ENCODE measurements around the gene KCNA3.

Gene KCNA3

GRCh38 chr1:110674337-110675059 is at the start of gene KCNA3:
KCNA3 (minus strand) TSS chr1:110674940; CDS start chr1:110674809, 131 bp downstream.
- H3K27ac ChIP-seq (ENCODE audit: low read depth, low read length), result no peak within 1 kb of the TSS
- no peaks in the 10 kb centered on the region for H3K4me1 ChIP-seq (ENCODE audit: control insufficient read depth, insufficient read depth, low read length)
- H3K4me3 ChIP-seq (ENCODE audit: low read length), result peak within 1 kb of the TSS; percentile 43
- peaks cover 5% of the 10 kb centered on the region for H3K27me3 ChIP-seq (ENCODE audit: control insufficient read depth, insufficient read depth, low read length)
- peak within 1 kb of the TSS; percentile 27 for H3K9ac ChIP-seq (ENCODE audit: low read length)
- H3K36me3 ChIP-seq (ENCODE audit: control insufficient read depth, insufficient read depth, low read length), result no peaks in the 10 kb centered on the region

GRCh38 chr1:110722807-110723206 is 48.1 kb upstream of the KCNA3 start:
- no peaks in the 10 kb centered on the region for H3K4me1 ChIP-seq (ENCODE audit: control insufficient read depth, insufficient read depth, low read length)
- no peak overlapping the region for H3K27ac ChIP-seq (ENCODE audit: low read depth, low read length)
- no peaks in the 10 kb centered on the region for H3K27me3 ChIP-seq (ENCODE audit: control insufficient read depth, insufficient read depth, low read length)
- no peak overlapping the region for H3K9ac ChIP-seq (ENCODE audit: low read length)
- no peaks in the 10 kb centered on the region for H3K36me3 ChIP-seq (ENCODE audit: control insufficient read depth, insufficient read depth, low read length)
- no peak overlapping the region for H3K4me3 ChIP-seq (ENCODE audit: low read length)

DNA sequence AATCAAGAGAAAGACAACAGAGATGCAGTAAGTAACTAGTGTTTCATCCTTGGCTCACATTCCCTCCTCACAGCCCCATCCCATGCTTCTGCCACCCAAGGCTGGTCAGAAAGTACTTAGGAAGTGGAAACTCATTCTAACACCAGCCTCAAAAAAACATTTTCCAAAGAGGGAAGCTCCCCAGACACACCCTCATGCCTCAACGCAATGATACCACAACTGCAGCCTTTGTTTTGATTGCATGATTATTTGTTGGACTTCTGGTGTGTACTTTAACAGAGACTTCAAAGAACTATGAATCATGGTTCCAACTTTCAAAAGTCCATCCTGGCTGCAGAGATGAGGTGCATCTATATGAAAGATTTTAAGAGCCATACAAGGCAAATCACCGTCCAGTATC is 45.2 kb upstream of the KCNA3 start:
- no peaks in the 10 kb centered on the region for H3K36me3 ChIP-seq (ENCODE audit: control insufficient read depth, insufficient read depth, low read length)
- H3K4me1 ChIP-seq (ENCODE audit: control insufficient read depth, insufficient read depth, low read length), result no peaks in the 10 kb centered on the region
- no peak overlapping the region for H3K4me3 ChIP-seq (ENCODE audit: low read length)

DNA sequence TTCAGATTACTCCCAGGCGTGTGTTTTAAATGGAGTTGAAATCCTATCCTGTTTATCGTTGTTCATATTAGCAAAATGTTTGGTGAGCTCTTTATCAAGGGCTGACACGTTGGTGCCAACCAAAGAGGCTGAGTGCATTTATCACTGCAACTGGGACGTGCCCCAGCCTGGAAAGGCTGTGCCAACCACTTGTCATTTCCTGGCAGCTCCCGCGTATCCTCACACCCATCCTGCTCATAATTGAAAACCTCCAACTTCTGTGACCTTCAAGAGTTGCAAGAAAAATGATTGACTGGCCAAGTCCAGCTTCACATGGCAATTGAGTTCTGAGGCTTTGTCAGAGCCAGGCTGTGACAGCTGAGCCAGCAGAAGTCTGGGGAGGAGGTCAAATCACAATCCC is 43.7 kb upstream of the KCNA3 start:
- Histone ChIP-seq H3K9ac (ENCODE audit: low read length) (no peak overlapping the region), H3K36me3 (ENCODE audit: control insufficient read depth, insufficient read depth, low read length) (no peaks in the 10 kb centered on the region), H3K27me3 (ENCODE audit: control insufficient read depth, insufficient read depth, low read length) (no peaks in the 10 kb centered on the region), H3K4me1 (ENCODE audit: control insufficient read depth, insufficient read depth, low read length) (no peaks in the 10 kb centered on the region), H3K27ac (ENCODE audit: low read depth, low read length) (no peak overlapping the region), H3K4me3 (ENCODE audit: low read length) (no peak overlapping the region)

More for the DNA sequence above, 45.2 kb upstream of the KCNA3 start:
- H3K27ac ChIP-seq (ENCODE audit: low read depth, low read length), result no peak overlapping the region
- no peaks in the 10 kb centered on the region for H3K27me3 ChIP-seq (ENCODE audit: control insufficient read depth, insufficient read depth, low read length)
- H3K9ac ChIP-seq (ENCODE audit: low read length), result no peak overlapping the region

DNA sequence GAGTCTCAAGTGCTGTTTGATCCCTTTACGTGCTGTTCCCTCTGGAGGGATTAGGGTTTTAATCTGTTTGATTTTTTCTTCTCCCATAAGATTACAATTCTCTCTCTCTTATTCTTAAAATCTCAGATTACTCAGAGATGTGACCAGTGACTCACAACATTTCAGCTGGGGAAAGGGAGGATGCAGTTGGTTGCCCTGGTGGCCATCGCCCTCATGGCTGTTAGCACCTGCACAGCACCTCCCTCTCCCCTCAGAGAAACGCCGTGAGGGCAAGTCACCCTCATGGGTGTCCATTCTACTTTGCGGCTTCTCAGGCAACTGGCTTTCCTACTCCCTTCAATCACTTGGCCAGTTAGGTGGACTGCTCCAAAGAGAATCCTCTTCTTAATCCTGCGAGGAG is 42.4 kb upstream of the KCNA3 start:
- H3K9ac ChIP-seq (ENCODE audit: low read length), result no peak overlapping the region

DNA sequence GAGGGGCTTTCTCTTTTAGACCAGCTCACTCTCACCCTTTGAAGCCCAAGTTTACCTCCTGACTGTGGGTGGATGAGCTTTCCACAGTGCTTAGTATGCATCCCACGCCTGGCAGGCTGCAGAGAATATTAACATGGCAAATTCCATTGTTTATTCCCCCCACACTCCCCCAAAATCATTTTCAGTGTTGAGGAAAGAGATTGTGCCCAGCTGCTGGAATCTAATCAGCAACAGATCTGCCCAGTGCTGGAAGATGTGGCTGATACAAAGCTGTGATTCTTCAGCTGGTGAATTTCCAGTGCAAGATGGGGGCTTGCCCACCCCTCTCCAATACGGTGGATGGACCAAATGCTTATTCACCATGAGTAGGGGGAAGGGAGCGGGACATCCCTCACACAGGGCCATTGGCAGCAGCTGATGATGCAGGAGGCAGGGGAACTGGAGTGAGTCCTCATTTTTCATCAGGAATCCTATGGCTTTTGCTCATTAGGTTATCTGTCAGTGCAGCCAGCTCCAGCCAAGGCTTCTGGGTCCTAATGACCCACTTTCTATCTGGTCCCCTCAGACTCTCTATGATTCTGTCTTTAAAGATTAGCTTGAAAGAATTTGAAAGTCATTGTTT is 39.7 kb upstream of the KCNA3 start:
- Histone ChIP-seq H3K27me3 (ENCODE audit: control insufficient read depth, insufficient read depth, low read length) (no peaks in the 10 kb centered on the region), H3K9ac (ENCODE audit: low read length) (no peak overlapping the region), H3K27ac (ENCODE audit: low read depth, low read length) (no peak overlapping the region), H3K4me3 (ENCODE audit: low read length) (no peak overlapping the region), H3K4me1 (ENCODE audit: control insufficient read depth, insufficient read depth, low read length) (no peaks in the 10 kb centered on the region), H3K36me3 (ENCODE audit: control insufficient read depth, insufficient read depth, low read length) (no peaks in the 10 kb centered on the region)

More for the DNA sequence above, 42.4 kb upstream of the KCNA3 start:
- Histone ChIP-seq H3K27me3 (ENCODE audit: control insufficient read depth, insufficient read depth, low read length) (no peaks in the 10 kb centered on the region), H3K36me3 (ENCODE audit: control insufficient read depth, insufficient read depth, low read length) (no peaks in the 10 kb centered on the region), H3K4me3 (ENCODE audit: low read length) (no peak overlapping the region), H3K4me1 (ENCODE audit: control insufficient read depth, insufficient read depth, low read length) (no peaks in the 10 kb centered on the region), H3K27ac (ENCODE audit: low read depth, low read length) (no peak overlapping the region)

DNA sequence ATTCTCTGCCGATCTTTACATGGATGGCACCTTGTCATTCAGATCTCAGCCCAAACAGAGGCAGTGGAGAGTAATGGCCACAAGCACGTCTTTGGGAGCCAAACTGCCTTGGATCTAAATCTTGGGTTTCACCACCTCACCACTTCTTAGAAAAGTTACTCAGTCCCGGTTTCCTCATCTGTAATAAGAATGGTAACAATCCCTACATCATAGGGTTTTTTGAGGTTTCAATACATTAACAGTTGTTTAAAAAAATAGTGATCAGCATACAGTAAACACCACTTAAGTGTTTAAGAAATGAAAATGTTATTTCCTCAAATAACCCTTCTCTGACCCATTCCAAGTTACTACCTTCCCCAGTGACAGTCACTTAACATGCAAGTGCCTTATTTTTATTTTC is 38.5 kb upstream of the KCNA3 start:
- no peak overlapping the region for H3K4me3 ChIP-seq (ENCODE audit: low read length)
- H3K27ac ChIP-seq (ENCODE audit: low read depth, low read length), result no peak overlapping the region
- H3K27me3 ChIP-seq (ENCODE audit: control insufficient read depth, insufficient read depth, low read length), result no peaks in the 10 kb centered on the region
- H3K4me1 ChIP-seq (ENCODE audit: control insufficient read depth, insufficient read depth, low read length), result no peaks in the 10 kb centered on the region
- H3K9ac ChIP-seq (ENCODE audit: low read length), result no peak overlapping the region
- no peaks in the 10 kb centered on the region for H3K36me3 ChIP-seq (ENCODE audit: control insufficient read depth, insufficient read depth, low read length)

GRCh38 chr1:110710314-110710713 is 35.6 kb upstream of the KCNA3 start:
- Histone ChIP-seq H3K4me1 (ENCODE audit: control insufficient read depth, insufficient read depth, low read length) (no peaks in the 10 kb centered on the region), H3K27me3 (ENCODE audit: control insufficient read depth, insufficient read depth, low read length) (no peaks in the 10 kb centered on the region), H3K4me3 (ENCODE audit: low read length) (no peak overlapping the region), H3K27ac (ENCODE audit: low read depth, low read length) (no peak overlapping the region), H3K9ac (ENCODE audit: low read length) (no peak overlapping the region), H3K36me3 (ENCODE audit: control insufficient read depth, insufficient read depth, low read length) (no peaks in the 10 kb centered on the region)

GRCh38 chr1:110708974-110709440 is 34.3 kb upstream of the KCNA3 start:
- Histone ChIP-seq H3K9ac (ENCODE audit: low read length) (no peak overlapping the region), H3K27me3 (ENCODE audit: control insufficient read depth, insufficient read depth, low read length) (no peaks in the 10 kb centered on the region), H3K27ac (ENCODE audit: low read depth, low read length) (no peak overlapping the region), H3K4me3 (ENCODE audit: low read length) (no peak overlapping the region), H3K4me1 (ENCODE audit: control insufficient read depth, insufficient read depth, low read length) (no peaks in the 10 kb centered on the region), H3K36me3 (ENCODE audit: control insufficient read depth, insufficient read depth, low read length) (no peaks in the 10 kb centered on the region)

DNA sequence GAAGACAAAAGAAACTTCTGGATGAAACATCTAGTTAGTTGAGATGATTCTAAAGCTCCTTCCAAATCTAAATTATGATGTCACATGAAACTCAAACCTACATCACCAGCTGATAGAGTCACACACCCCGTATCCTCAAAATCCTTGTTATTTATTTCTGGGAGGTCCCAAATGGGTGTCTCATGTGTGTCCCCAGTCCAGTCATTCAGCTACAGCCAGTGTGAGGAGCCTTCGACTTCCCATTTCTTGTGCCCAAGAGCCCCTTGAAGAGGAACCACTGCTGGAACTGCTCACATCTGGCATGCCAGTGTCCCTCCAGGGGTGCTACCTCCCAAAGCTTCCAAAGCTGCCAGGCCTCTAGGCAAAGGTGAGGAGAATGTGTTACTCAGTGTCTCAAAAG is 32.5 kb upstream of the KCNA3 start:
- Histone ChIP-seq H3K36me3 (ENCODE audit: control insufficient read depth, insufficient read depth, low read length) (no peaks in the 10 kb centered on the region), H3K27me3 (ENCODE audit: control insufficient read depth, insufficient read depth, low read length) (no peaks in the 10 kb centered on the region), H3K9ac (ENCODE audit: low read length) (no peak overlapping the region), H3K4me1 (ENCODE audit: control insufficient read depth, insufficient read depth, low read length) (no peaks in the 10 kb centered on the region), H3K4me3 (ENCODE audit: low read length) (no peak overlapping the region), H3K27ac (ENCODE audit: low read depth, low read length) (no peak overlapping the region)

DNA sequence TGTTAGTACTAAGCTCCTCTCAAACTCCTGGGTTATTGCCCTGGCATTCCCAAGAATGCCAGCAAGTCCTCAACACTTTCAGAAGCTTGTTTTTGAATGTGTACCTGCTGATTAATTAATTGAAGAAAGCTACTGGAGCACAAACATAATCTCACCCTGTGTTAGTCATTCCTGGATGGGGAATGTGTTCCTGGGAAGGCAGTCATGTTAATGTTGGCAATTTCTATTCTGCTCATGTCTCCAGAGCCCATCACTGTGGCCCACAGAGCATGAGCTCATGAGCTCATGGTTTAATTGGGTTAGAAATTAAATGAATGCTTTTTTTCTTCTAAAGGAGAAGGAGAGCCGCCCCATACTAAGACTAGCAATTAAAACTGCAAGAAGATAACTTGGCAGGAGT is 31.9 kb upstream of the KCNA3 start:
- Histone ChIP-seq H3K9ac (ENCODE audit: low read length) (no peak overlapping the region), H3K27ac (ENCODE audit: low read depth, low read length) (no peak overlapping the region), H3K27me3 (ENCODE audit: control insufficient read depth, insufficient read depth, low read length) (no peaks in the 10 kb centered on the region), H3K4me3 (ENCODE audit: low read length) (no peak overlapping the region), H3K4me1 (ENCODE audit: control insufficient read depth, insufficient read depth, low read length) (no peaks in the 10 kb centered on the region), H3K36me3 (ENCODE audit: control insufficient read depth, insufficient read depth, low read length) (no peaks in the 10 kb centered on the region)

GRCh38 chr1:110702260-110702659 is 27.5 kb upstream of the KCNA3 start:
- H3K27me3 ChIP-seq (ENCODE audit: control insufficient read depth, insufficient read depth, low read length), result no peaks in the 10 kb centered on the region
- no peak overlapping the region for H3K27ac ChIP-seq (ENCODE audit: low read depth, low read length)
- H3K9ac ChIP-seq (ENCODE audit: low read length), result no peak overlapping the region
- H3K36me3 ChIP-seq (ENCODE audit: control insufficient read depth, insufficient read depth, low read length), result no peaks in the 10 kb centered on the region
- no peak overlapping the region for H3K4me3 ChIP-seq (ENCODE audit: low read length)
- no peaks in the 10 kb centered on the region for H3K4me1 ChIP-seq (ENCODE audit: control insufficient read depth, insufficient read depth, low read length)

GRCh38 chr1:110700767-110701166 is 26.0 kb upstream of the KCNA3 start:
- Histone ChIP-seq H3K36me3 (ENCODE audit: control insufficient read depth, insufficient read depth, low read length) (no peaks in the 10 kb centered on the region), H3K27ac (ENCODE audit: low read depth, low read length) (no peak overlapping the region), H3K9ac (ENCODE audit: low read length) (no peak overlapping the region), H3K27me3 (ENCODE audit: control insufficient read depth, insufficient read depth, low read length) (no peaks in the 10 kb centered on the region), H3K4me3 (ENCODE audit: low read length) (no peak overlapping the region), H3K4me1 (ENCODE audit: control insufficient read depth, insufficient read depth, low read length) (no peaks in the 10 kb centered on the region)

Measured in rectal smooth muscle tissue (tissue), 1 donor.